Immature natural killer cell (primary cell): Measurements from ENCODE around the gene COMT. TPM values are rescaled to one million over a fixed set of nuclear protein-coding genes. Genes with fewer than 3 reads are reported as not detected.

Experiments
- DNase-seq, 3 donors: peaks; one replicate each; pipeline ENCODE4 v3.0.0; 2022; ENCODE audit warnings: mixed read lengths in 1 of 3
- H3K27ac Mint-ChIP-seq, 6 donors: one replicate each; pipeline ENCODE4 v1.8.0; 2020; ENCODE audit warnings: mixed read lengths in 6 of 6, mild to moderate bottlenecking in 5 of 6, inconsistent platforms in 4 of 6, moderate library complexity in 3 of 6
- H3K27me3 Mint-ChIP-seq, 3 donors: one replicate each; pipeline ENCODE4 v1.8.0; 2020 to 2021; ENCODE audit warnings: low read depth in 3 of 3, mild to moderate bottlenecking in 3 of 3, mixed read lengths in 3 of 3, moderate library complexity in 3 of 3, inconsistent platforms in 1 of 3
- H3K36me3 Mint-ChIP-seq, 3 donors: one replicate each; pipeline ENCODE4 v1.8.0; 2020; ENCODE audit warnings: mixed read lengths in 3 of 3, inconsistent platforms in 2 of 3, mild to moderate bottlenecking in 2 of 3
- H3K4me1 Mint-ChIP-seq, 2 donors: one replicate each; pipeline ENCODE4 v1.8.0; 2020; ENCODE audit warnings: inconsistent platforms in 2 of 2, mild to moderate bottlenecking in 2 of 2, mixed read lengths in 2 of 2, moderate library complexity in 1 of 2
- H3K4me3 Mint-ChIP-seq, 5 donors: one replicate each; pipeline ENCODE4 v1.8.0; 2020; ENCODE audit warnings: mild to moderate bottlenecking in 5 of 5, mixed read lengths in 5 of 5, inconsistent platforms in 3 of 5, moderate library complexity in 3 of 5
- H3K9me3 Mint-ChIP-seq, 6 donors: one replicate each; pipeline ENCODE4 v1.8.0; 2020; ENCODE audit warnings: mild to moderate bottlenecking in 6 of 6, mixed read lengths in 6 of 6, inconsistent platforms in 4 of 6, moderate library complexity in 3 of 6
- polyA plus RNA-seq, 3 donors: library from polyadenylated mRNA; unstranded; fragments of 300-500 nt; fragmentation: Illumina TruSeq; gene quantifications; one replicate each; pipeline ENCODE4 v1.2.3, GENCODE V29; 2021

COMT gene
- polyA plus RNA-seq, 3 donors from 2014 or later: 130 to 167 (median 155) TPM

- no peaks in the 10 kb centered on the region for H3K9me3 Mint-ChIP-seq
- no peak overlapping the region for H3K27ac Mint-ChIP-seq
- H3K27me3 Mint-ChIP-seq: peaks cover 2 to 6% (median 2%) of the 10 kb centered on the region in 3 donors
- DNase-seq: no peak
- peaks cover 28 to 35% of the 10 kb centered on the region in 2 donors for H3K4me1 Mint-ChIP-seq
- H3K4me3 Mint-ChIP-seq: no peak overlapping the region
- no peaks in the 10 kb centered on the region for H3K36me3 Mint-ChIP-seq
Observed at GRCh38 chr22:19977296-19978243, 36.0 kb downstream of the COMT start.

- DNase-seq: no peak
- Mint-ChIP-seq H3K27me3 (peaks cover under 1 to 6% (median 2%) of the 10 kb centered on the region in 3 donors), H3K9me3 (no peaks in the 10 kb centered on the region), H3K4me1 (peaks cover 26 to 34% of the 10 kb centered on the region in 2 donors), H3K36me3 (no peaks in the 10 kb centered on the region), H3K27ac (no peak overlapping the region), H3K4me3 (no peak overlapping the region)
Observed at GRCh38 chr22:19978748-19979147, 37.2 kb downstream of the COMT start.

GRCh38 chr22:19979712-19980493 is 38.3 kb downstream of the COMT start:
- peaks cover 15 to 25% of the 10 kb centered on the region in 2 donors for H3K4me1 Mint-ChIP-seq
- H3K27ac Mint-ChIP-seq: no peak overlapping the region
- H3K4me3 Mint-ChIP-seq: no peak overlapping the region
- H3K9me3 Mint-ChIP-seq: no peaks in the 10 kb centered on the region
- DNase-seq: no peak
- H3K27me3 Mint-ChIP-seq: peaks cover 0 to 4% (median 0%) of the 10 kb centered on the region in 3 donors
- H3K36me3 Mint-ChIP-seq: no peaks in the 10 kb centered on the region

GRCh38 chr22:19980766-19981165 is 39.2 kb downstream of the COMT start:
- DNase-seq: no peak
- Mint-ChIP-seq H3K4me1 (peaks cover 13 to 25% of the 10 kb centered on the region in 2 donors), H3K9me3 (no peaks in the 10 kb centered on the region), H3K36me3 (no peaks in the 10 kb centered on the region), H3K27me3 (peaks cover 0 to 4% (median 0%) of the 10 kb centered on the region in 3 donors), H3K27ac (no peak overlapping the region), H3K4me3 (no peak overlapping the region)

GRCh38 chr22:19981171-19981960 is 39.8 kb downstream of the COMT start:
- H3K27me3 Mint-ChIP-seq: peaks cover 0 to 4% (median 2%) of the 10 kb centered on the region in 3 donors
- H3K4me3 Mint-ChIP-seq: no peak overlapping the region
- H3K27ac Mint-ChIP-seq: no peak overlapping the region
- no peak for DNase-seq
- peaks cover 13 to 23% of the 10 kb centered on the region in 2 donors for H3K4me1 Mint-ChIP-seq
- no peaks in the 10 kb centered on the region for H3K36me3 Mint-ChIP-seq
- no peaks in the 10 kb centered on the region for H3K9me3 Mint-ChIP-seq

- H3K4me1 Mint-ChIP-seq: peaks cover 15 to 23% of the 10 kb centered on the region in 2 donors
- no peak for DNase-seq
- peaks cover 0 to 4% (median 3%) of the 10 kb centered on the region in 3 donors for H3K27me3 Mint-ChIP-seq
- no peak overlapping the region for H3K27ac Mint-ChIP-seq
- H3K36me3 Mint-ChIP-seq: no peaks in the 10 kb centered on the region
- no peak overlapping the region for H3K4me3 Mint-ChIP-seq
- H3K9me3 Mint-ChIP-seq: no peaks in the 10 kb centered on the region
Observed at GRCh38 chr22:19981961-19982920, 40.7 kb downstream of the COMT start.

GRCh38 chr22:19982991-19983578 is 41.5 kb downstream of the COMT start:
- Mint-ChIP-seq H3K4me1 (peaks cover 15 to 23% of the 10 kb centered on the region in 2 donors), H3K9me3 (no peaks in the 10 kb centered on the region), H3K27ac (no peak overlapping the region), H3K4me3 (no peak overlapping the region), H3K27me3 (peaks cover 0 to 4% (median 3%) of the 10 kb centered on the region in 3 donors), H3K36me3 (no peaks in the 10 kb centered on the region)
- no peak for DNase-seq

GRCh38 chr22:19983741-19984140 is 42.2 kb downstream of the COMT start:
- H3K4me3 Mint-ChIP-seq: no peak overlapping the region

GRCh38 chr22:19984201-19984753 is 42.7 kb downstream of the COMT start:
- H3K9me3 Mint-ChIP-seq: no peaks in the 10 kb centered on the region
- H3K36me3 Mint-ChIP-seq: no peaks in the 10 kb centered on the region
- H3K4me3 Mint-ChIP-seq: peak overlapping the region in 2 of 5 donors; percentile 12 to 17
- peaks cover 15 to 23% of the 10 kb centered on the region in 2 donors for H3K4me1 Mint-ChIP-seq
- peaks cover 0 to 4% (median 3%) of the 10 kb centered on the region in 3 donors for H3K27me3 Mint-ChIP-seq
- peak overlapping the region in 1 of 6 donors; percentile 37 for H3K27ac Mint-ChIP-seq
- no peak for DNase-seq

More at GRCh38 chr22:19983741-19984140, 42.2 kb downstream of the COMT start:
- Mint-ChIP-seq H3K36me3 (no peaks in the 10 kb centered on the region), H3K4me1 (peaks cover 15 to 23% of the 10 kb centered on the region in 2 donors), H3K27me3 (peaks cover 0 to 4% (median 3%) of the 10 kb centered on the region in 3 donors), H3K9me3 (no peaks in the 10 kb centered on the region), H3K27ac (no peak overlapping the region)
- DNase-seq: no peak

GRCh38 chr22:19984851-19985811 is 43.6 kb downstream of the COMT start:
- no peak for DNase-seq
- peaks cover 0 to 3% (median 3%) of the 10 kb centered on the region in 3 donors for H3K27me3 Mint-ChIP-seq
- no peaks in the 10 kb centered on the region for H3K9me3 Mint-ChIP-seq
- peaks cover 15 to 23% of the 10 kb centered on the region in 2 donors for H3K4me1 Mint-ChIP-seq
- peak overlapping the region; percentile 46 to 83 (median 69) for H3K4me3 Mint-ChIP-seq
- H3K27ac Mint-ChIP-seq: peak overlapping the region in 2 of 6 donors; percentile 36 to 37
- H3K36me3 Mint-ChIP-seq: no peaks in the 10 kb centered on the region

- H3K4me3 Mint-ChIP-seq: peak overlapping the region; percentile 74 to 86 (median 82)
- H3K9me3 Mint-ChIP-seq: no peaks in the 10 kb centered on the region
Observed at GRCh38 chr22:19986011-19986409, 44.4 kb downstream of the COMT start.

More at GRCh38 chr22:19986011-19986409, 44.4 kb downstream of the COMT start:
- no peaks in the 10 kb centered on the region for H3K36me3 Mint-ChIP-seq
- H3K27me3 Mint-ChIP-seq: peaks cover 0 to 5% (median 1%) of the 10 kb centered on the region in 3 donors
- H3K4me1 Mint-ChIP-seq: peaks cover 15 to 23% of the 10 kb centered on the region in 2 donors
- DNase-seq: no peak
- peak overlapping the region in 1 of 6 donors; percentile 35 for H3K27ac Mint-ChIP-seq
